SK-N-SH (cell line): ENCODE measurements around the gene CHEK2. TPM values are rescaled to one million over a fixed set of nuclear protein-coding genes. Genes with fewer than 3 reads are reported as not detected.

ENCODE experiments used
- CTCF ChIA-PET: fragments of 300-600, 350-600 bp; formaldehyde crosslinking; extraction: SDS; loops from one replicate; lab custom pipeline; 2021; lab: Yijun Ruan, JAX
- POLR2A ChIA-PET: fragments of 350-600 bp; sonication (Branson Sonifier 250); formaldehyde crosslinking; extraction: SDS; loops from one replicate; lab custom pipeline; 2020; ENCODE audit warnings: antibody characterized with exemption, inconsistent platforms; lab: Yijun Ruan, JAX
- DNase-seq: peaks from one replicate; pipeline ENCODE4 v3.0.0; 2012
- H2AFZ ChIP-seq: fragments of 200-600 bp; sonication (generic); 2 replicates; pipeline ENCODE4 v1.8.1; 2016; ENCODE audit warnings: antibody characterized with exemption, mild to moderate bottlenecking, low read depth
- H3F3A ChIP-seq: fragments of 200-600 bp; sonication (generic); replicated peaks from 2 replicates; pipeline ENCODE3; 2016; ENCODE audit warnings: antibody characterized with exemption, mild to moderate bottlenecking; ENCODE audit not compliant: insufficient read depth
- H3K27ac ChIP-seq, 2 experiments: fragments of 200-500 bp in 1 of 2; fragments of 200-600 bp in 1 of 2; sonication (Bioruptor generic) in 1 of 2; sonication (generic), shearing (Covaris generic) in 1 of 2; 2 replicates each; pipeline versions ENCODE4 v1.5.1 to v1.6.1; 2014 to 2016; ENCODE audit warnings: low read depth in 2 of 2, inconsistent platforms in 1 of 2, low read length in 1 of 2, mild to moderate bottlenecking in 1 of 2, mixed read lengths in 1 of 2
- H3K27me3 ChIP-seq: fragments of 200-600 bp; sonication (generic), shearing (Covaris generic); 2 replicates; pipeline ENCODE4 v1.6.1; 2016; ENCODE audit warnings: mixed run types; ENCODE audit not compliant: insufficient read depth
- H3K36me3 ChIP-seq, 2 experiments: fragments of 200-500 bp in 1 of 2; fragments of 200-600 bp in 1 of 2; sonication (Bioruptor generic) in 1 of 2; sonication (generic) in 1 of 2; replicated peaks in 1 of 2; 2 replicates each; pipeline versions ENCODE3 to v1.5.1; 2014 to 2016; ENCODE audit warnings: low read length in 1 of 2, mild to moderate bottlenecking in 1 of 2; ENCODE audit not compliant: insufficient read depth in 2 of 2, control insufficient read depth in 1 of 2
- H3K4me1 ChIP-seq, 2 experiments: fragments of 200-500 bp in 1 of 2; fragments of 200-600 bp in 1 of 2; sonication (Bioruptor generic) in 1 of 2; sonication (generic), shearing (Covaris generic) in 1 of 2; 2 replicates each; pipeline versions ENCODE4 v1.5.1 to v1.6.1; 2014 to 2016; ENCODE audit warnings: low read depth in 1 of 2, low read length in 1 of 2, mixed run types in 1 of 2; ENCODE audit not compliant: insufficient read depth in 2 of 2, control insufficient read depth in 1 of 2
- H3K4me2 ChIP-seq: fragments of 200-600 bp; sonication (generic), shearing (Covaris generic); 2 replicates; pipeline ENCODE4 v1.6.1; 2017; ENCODE audit warnings: mixed run types
- H3K4me3 ChIP-seq, 2 experiments: fragments of 200-500 bp in 1 of 2; fragments of 200-600 bp in 1 of 2; sonication (Bioruptor generic) in 1 of 2; sonication (generic), shearing (Covaris generic) in 1 of 2; 2 replicates each; pipeline versions ENCODE4 v1.5.1 to v1.8.1; 2014 to 2016; ENCODE audit warnings: low read depth in 2 of 2, inconsistent platforms in 1 of 2, low read length in 1 of 2, mild to moderate bottlenecking in 1 of 2, mixed read lengths in 1 of 2, moderate library complexity in 1 of 2
- H3K79me2 ChIP-seq: fragments of 200-600 bp; sonication (generic); 2 replicates; pipeline ENCODE4 v1.8.1; 2017; ENCODE audit warnings: mild to moderate bottlenecking; ENCODE audit not compliant: insufficient read depth
- H3K9ac ChIP-seq: fragments of 200-600 bp; sonication (generic); 2 replicates; pipeline ENCODE4 v1.6.1; 2017; ENCODE audit warnings: mixed run types
- H3K9me2 ChIP-seq: fragments of 200-600 bp; sonication (generic); 2 replicates; pipeline ENCODE4 v1.6.1; 2017; ENCODE audit warnings: mixed run types
- H3K9me3 ChIP-seq: fragments of 200-600 bp; sonication (generic); 2 replicates; pipeline ENCODE4 v1.6.1; 2017; ENCODE audit warnings: mixed run types, mild to moderate bottlenecking, moderate library complexity
- H4K20me1 ChIP-seq: fragments of 200-600 bp; sonication (generic); 2 replicates; pipeline ENCODE4 v1.6.1; 2017; ENCODE audit warnings: mild to moderate bottlenecking, mixed run types; ENCODE audit not compliant: insufficient read depth
- CHD2 ChIP-seq: fragments of 150-350 bp; IDR thresholded peaks from 2 replicates; pipeline ENCODE4 v1.6.1; 2018; ENCODE audit warnings: low read length; ENCODE audit not compliant: partially characterized antibody
- FOXJ3 ChIP-seq: sonication (generic); formaldehyde crosslinking; IDR thresholded peaks from 2 replicates; pipeline ENCODE4 v1.5.1; 2020; ENCODE audit warnings: mild to moderate bottlenecking, missing genetic modification reagents
- GATA2 ChIP-seq: sonication (generic); formaldehyde crosslinking; IDR thresholded peaks from 2 replicates; pipeline ENCODE4 v1.5.0; 2020; ENCODE audit warnings: mild to moderate bottlenecking, missing genetic modification reagents
- JUND ChIP-seq: IDR thresholded peaks from 2 replicates; pipeline ENCODE4 v1.4.0; 2012
- NFIC ChIP-seq: IDR thresholded peaks from 2 replicates; pipeline ENCODE4 v1.4.0; 2012; ENCODE audit warnings: borderline replicate concordance
- RFX5 ChIP-seq: IDR thresholded peaks from 2 replicates; pipeline ENCODE4 v1.6.1; 2012; ENCODE audit warnings: mild to moderate bottlenecking, improper control_type of control experiment, low read length
- SIN3A ChIP-seq: IDR thresholded peaks from 2 replicates; pipeline ENCODE4 v1.6.1; 2012; ENCODE audit warnings: low read depth, mild to moderate bottlenecking, low read length, moderate library complexity, borderline replicate concordance
- TAF1 ChIP-seq: IDR thresholded peaks from 2 replicates; pipeline ENCODE4 v1.6.1; 2012; ENCODE audit warnings: low read depth, mild to moderate bottlenecking, low read length, moderate library complexity, borderline replicate concordance
- TCF12 ChIP-seq: IDR thresholded peaks from 2 replicates; pipeline ENCODE4 v1.4.0; 2012
- TEAD4 ChIP-seq: IDR thresholded peaks from 2 replicates; pipeline ENCODE4 v1.4.0; 2012; ENCODE audit warnings: mild to moderate bottlenecking, borderline replicate concordance; ENCODE audit not compliant: insufficient read depth
- USF1 ChIP-seq: IDR thresholded peaks from 2 replicates; pipeline ENCODE4 v1.4.0; 2012; ENCODE audit warnings: low read depth, borderline replicate concordance
- USF2 ChIP-seq: fragments of 150-350 bp; IDR thresholded peaks from 2 replicates; pipeline ENCODE4 v1.6.1; 2017; ENCODE audit warnings: antibody characterized with exemption, low read length, low read depth, borderline replicate concordance
- YY1 ChIP-seq: IDR thresholded peaks from 2 replicates; pipeline ENCODE4 v1.4.0; 2012; ENCODE audit warnings: low read depth, mild to moderate bottlenecking
- WGBS: methylation state at CpG from one replicate; pipeline ENCODE4 v1.1.6; 2017; ENCODE audit warnings: low lambda C conversion rate; 5-methylcytosine and 5-hydroxymethylcytosine counted together
- polyA plus RNA-seq, 3 experiments: library from polyadenylated mRNA; depleted of rRNA; stranded (reverse); fragments of >200 nt; gene quantifications; 2 replicates each; pipeline ENCODE4 v1.2.3, GENCODE V29; 2012
- TF ChIP-seq, protein P1 (sequence below): IDR thresholded peaks from 2 replicates; pipeline ENCODE4; 2012

CHEK2 gene
- polyA plus RNA-seq, 1 of the 3 experiments (the other 2 are of a cell fraction) = 12.0 TPM

GRCh38 chr22:28750471-28750881 is 8.9 kb upstream of the CHEK2 start (continued):
- TF ChIP-seq SIN3A = no peak
- TF ChIP-seq TAF1 = no peak
- TF ChIP-seq, protein P1, sequence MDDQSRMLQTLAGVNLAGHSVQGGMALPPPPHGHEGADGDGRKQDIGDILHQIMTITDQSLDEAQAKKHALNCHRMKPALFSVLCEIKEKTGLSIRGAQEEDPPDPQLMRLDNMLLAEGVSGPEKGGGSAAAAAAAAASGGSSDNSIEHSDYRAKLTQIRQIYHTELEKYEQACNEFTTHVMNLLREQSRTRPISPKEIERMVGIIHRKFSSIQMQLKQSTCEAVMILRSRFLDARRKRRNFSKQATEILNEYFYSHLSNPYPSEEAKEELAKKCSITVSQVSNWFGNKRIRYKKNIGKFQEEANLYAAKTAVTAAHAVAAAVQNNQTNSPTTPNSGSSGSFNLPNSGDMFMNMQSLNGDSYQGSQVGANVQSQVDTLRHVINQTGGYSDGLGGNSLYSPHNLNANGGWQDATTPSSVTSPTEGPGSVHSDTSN = peak; percentile 67
- TF ChIP-seq CHD2 = no peak
- TF ChIP-seq YY1 = no peak
- TF ChIP-seq RFX5 = no peak
- no peak for TF ChIP-seq USF2
- TF ChIP-seq NFIC = peak; percentile 57; the same call in 1 of the 2 replicates
- no peak for TF ChIP-seq USF1
- TF ChIP-seq JUND = peak; percentile 10; the same call in 1 of the 2 replicates
- no peak for TF ChIP-seq FOXJ3 (CRISPR knock-in tag)
- TF ChIP-seq TEAD4 = no peak
- no peak for TF ChIP-seq GATA2 (CRISPR knock-in tag)
- 0 out of 2 replicates have a peak, but pooled peaks have one; percentile 40 for TF ChIP-seq TCF12
- TF ChIP-seq, all 33 proteins: peak for 5

DNA sequence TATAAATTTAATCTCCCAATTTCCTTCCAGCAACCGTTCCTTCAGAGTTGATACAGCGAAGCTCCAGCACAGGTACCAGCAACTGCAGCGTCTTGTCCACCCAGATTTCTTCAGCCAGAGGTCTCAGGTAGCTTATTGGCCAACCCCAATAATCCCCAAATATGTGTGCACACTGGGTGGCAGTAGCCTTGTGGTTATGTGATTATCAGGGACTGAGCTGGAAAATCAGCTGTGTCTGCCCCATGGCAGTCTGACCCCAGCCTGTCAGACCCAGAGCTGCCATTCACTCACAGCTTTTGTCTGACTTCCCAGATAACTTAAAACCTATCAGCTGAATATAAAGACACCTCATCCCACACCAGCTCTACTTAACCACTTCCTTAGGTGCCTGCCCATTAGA is 2.2 kb upstream of the CHEK2 start:
- no peak overlapping the region for H2AFZ ChIP-seq
- no peaks in the 10 kb centered on the region for H3K9me3 ChIP-seq
- H3K9ac ChIP-seq = no peak overlapping the region
- H3K27ac ChIP-seq = no peak overlapping the region
- H3K4me1 ChIP-seq = peaks cover 0 to 11% of the 10 kb centered on the region in 2 experiments; a peak in 1 of 4 replicates
- peaks cover 13% of the 10 kb centered on the region for H3F3A ChIP-seq
- H3K36me3 ChIP-seq = peaks cover 19 to 35% of the 10 kb centered on the region in 2 experiments
- H3K4me3 ChIP-seq = no peak overlapping the region
- no peaks in the 10 kb centered on the region for H3K9me2 ChIP-seq
- peaks cover 39% of the 10 kb centered on the region for H3K79me2 ChIP-seq
- POLR2A ChIA-PET = interaction anchor here (0.9 kb wide), 1 partner anchor 56 kb away, joined by 3 read pairs; the partner anchor contains the start of gene XBP1
- H3K27me3 ChIP-seq = no peaks in the 10 kb centered on the region
- DNase-seq = no peak
- peak overlapping the region; percentile 90; the same call in 1 of the 2 replicates for H3K4me2 ChIP-seq
- no peaks in the 10 kb centered on the region for H4K20me1 ChIP-seq
- 96% methylated on average over 3 of the region's 3 CpGs for WGBS
- no peak for TF ChIP-seq YY1
- CTCF ChIA-PET = interaction anchor here (0.6 to 1.5 kb wide), 2 partner anchors 85 to 107 kb away, joined by 3 to 4 read pairs; no protein-coding TSS in a partner anchor
